Measurements from ENCODE around the gene VAC14. TPM values are rescaled to one million over a fixed set of nuclear protein-coding genes. Genes with fewer than 3 reads are reported as not detected.
"Not testable (repeated sequence)": the region's sequence is repeated elsewhere in the genome, so short reads cannot be mapped to it uniquely, and the experiment has no call there.

The VAC14 gene
- total RNA-seq, 1 donor from 2014 or later = 41.1 TPM

GRCh38 chr16:70743791-70744190 lies 57.2 kb downstream of the VAC14 start:
- no peak for DNase-seq (ENCODE audit: low spot score)

GRCh38 chr16:70742967-70743366 lies 58.0 kb downstream of the VAC14 start:
- not testable (repeated sequence) for DNase-seq (ENCODE audit: low spot score)

- no peak for DNase-seq (ENCODE audit: low spot score)
Measured at GRCh38 chr16:70741783-70742125, 59.2 kb downstream of the VAC14 start.

GRCh38 chr16:70740914-70741782 lies 59.8 kb downstream of the VAC14 start:
- no peak for DNase-seq (ENCODE audit: low spot score)

GRCh38 chr16:70740174-70740913 lies 60.6 kb downstream of the VAC14 start:
- DNase-seq (ENCODE audit: low spot score) = no peak

GRCh38 chr16:70739389-70739788 lies 61.6 kb downstream of the VAC14 start:
- DNase-seq (ENCODE audit: low spot score) = no peak

GRCh38 chr16:70738083-70738977 lies 62.6 kb downstream of the VAC14 start:
- DNase-seq (ENCODE audit: low spot score) = peak; percentile 68

GRCh38 chr16:70737377-70738082 lies 63.4 kb downstream of the VAC14 start:
- peak; percentile 80 for DNase-seq (ENCODE audit: low spot score)

- DNase-seq (ENCODE audit: low spot score) = no peak
Measured at GRCh38 chr16:70736465-70737376, 64.2 kb downstream of the VAC14 start.

GRCh38 chr16:70735141-70735979 lies 65.6 kb downstream of the VAC14 start:
- no peak for DNase-seq (ENCODE audit: low spot score)

- DNase-seq (ENCODE audit: low spot score) = no peak
Measured at GRCh38 chr16:70734522-70735095, 66.3 kb downstream of the VAC14 start.

GRCh38 chr16:70730944-70731343 lies 70.0 kb downstream of the VAC14 start:
- no peak for DNase-seq (ENCODE audit: low spot score)

GRCh38 chr16:70730031-70730430 lies 70.9 kb downstream of the VAC14 start:
- DNase-seq (ENCODE audit: low spot score) = no peak

- DNase-seq (ENCODE audit: low spot score) = no peak
Measured at GRCh38 chr16:70729292-70729691, 71.7 kb downstream of the VAC14 start.

- DNase-seq (ENCODE audit: low spot score) = no peak
Measured at GRCh38 chr16:70728150-70728549, 72.8 kb downstream of the VAC14 start.

- no peak for DNase-seq (ENCODE audit: low spot score)
Measured at GRCh38 chr16:70726892-70727361, 74.0 kb downstream of the VAC14 start.

- no peak for DNase-seq (ENCODE audit: low spot score)
Measured at GRCh38 chr16:70725912-70726828, 74.8 kb downstream of the VAC14 start.

Data from ureter (tissue), 1 donor.